Testis (tissue), 2 donors: ENCODE data around the gene TATDN2.
"Not testable (repeated sequence)": the region's sequence is repeated elsewhere in the genome, so short reads cannot be mapped to it uniquely, and the experiment has no call there.

Source experiments
- POLR2A ChIP-seq: fragments of 450-650 bp; IDR thresholded peaks from one replicate; pipeline ENCODE4 v1.6.1; 2017; ENCODE audit warnings: antibody characterized with exemption, mild to moderate bottlenecking, moderate library complexity
- TF ChIP-seq, protein P1 (sequence below), 3 experiments: fragments of 450-650 bp in 2 of 3; fragments of 200-600 bp in 1 of 3; sonication (generic) in 1 of 3; IDR thresholded peaks; one replicate each; pipeline ENCODE4 v1.5.1; 2016 to 2019; ENCODE audit warnings: antibody characterized with exemption in 3 of 3, mild to moderate bottlenecking in 2 of 3, moderate library complexity in 1 of 3

DNA sequence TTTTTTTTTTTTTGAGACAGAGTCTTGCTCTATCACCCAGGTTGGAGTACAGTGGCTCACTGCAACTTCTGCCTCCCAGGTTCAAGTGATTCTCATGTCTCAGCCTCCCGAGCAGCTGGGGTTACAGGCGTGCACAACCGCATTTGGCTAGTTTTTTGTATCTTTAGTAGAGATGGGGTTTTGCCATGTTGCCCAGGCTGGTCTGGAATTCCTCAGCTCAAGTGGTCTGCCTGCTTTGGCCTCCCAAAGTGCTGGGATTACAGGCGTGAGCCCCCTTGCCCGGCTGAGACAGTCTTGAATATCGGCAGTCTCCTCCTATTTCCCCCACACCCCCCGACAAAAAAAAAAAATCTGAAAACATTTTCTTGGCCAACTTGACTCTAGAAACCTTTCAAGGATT is 18.7 kb downstream of the TATDN2 start:
- not testable (repeated sequence) for TF ChIP-seq POLR2A
- TF ChIP-seq, protein P1, sequence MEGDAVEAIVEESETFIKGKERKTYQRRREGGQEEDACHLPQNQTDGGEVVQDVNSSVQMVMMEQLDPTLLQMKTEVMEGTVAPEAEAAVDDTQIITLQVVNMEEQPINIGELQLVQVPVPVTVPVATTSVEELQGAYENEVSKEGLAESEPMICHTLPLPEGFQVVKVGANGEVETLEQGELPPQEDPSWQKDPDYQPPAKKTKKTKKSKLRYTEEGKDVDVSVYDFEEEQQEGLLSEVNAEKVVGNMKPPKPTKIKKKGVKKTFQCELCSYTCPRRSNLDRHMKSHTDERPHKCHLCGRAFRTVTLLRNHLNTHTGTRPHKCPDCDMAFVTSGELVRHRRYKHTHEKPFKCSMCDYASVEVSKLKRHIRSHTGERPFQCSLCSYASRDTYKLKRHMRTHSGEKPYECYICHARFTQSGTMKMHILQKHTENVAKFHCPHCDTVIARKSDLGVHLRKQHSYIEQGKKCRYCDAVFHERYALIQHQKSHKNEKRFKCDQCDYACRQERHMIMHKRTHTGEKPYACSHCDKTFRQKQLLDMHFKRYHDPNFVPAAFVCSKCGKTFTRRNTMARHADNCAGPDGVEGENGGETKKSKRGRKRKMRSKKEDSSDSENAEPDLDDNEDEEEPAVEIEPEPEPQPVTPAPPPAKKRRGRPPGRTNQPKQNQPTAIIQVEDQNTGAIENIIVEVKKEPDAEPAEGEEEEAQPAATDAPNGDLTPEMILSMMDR (IDR thresholded peaks at IDR 0.05): not testable (repeated sequence)
